Osteocyte (in vitro differentiated cells): ENCODE results near the gene STX1A. TPM values are rescaled to one million over a fixed set of nuclear protein-coding genes. Genes with fewer than 3 reads are reported as not detected.

Source experiments
- DNase-seq: peaks from one replicate; pipeline ENCODE4 v3.0.0; 2021; ENCODE audit warnings: mixed read lengths; ENCODE audit not compliant: unreplicated experiment; ENCODE audit errors: extremely low spot score
- H3K27ac Mint-ChIP-seq: one replicate; pipeline ENCODE4 v1.8.0; 2021; ENCODE audit warnings: mild to moderate bottlenecking, mixed read lengths; ENCODE audit not compliant: unreplicated experiment
- H3K27me3 Mint-ChIP-seq: one replicate; pipeline ENCODE4 v1.8.0; 2021; ENCODE audit warnings: mixed read lengths; ENCODE audit not compliant: unreplicated experiment
- H3K36me3 Mint-ChIP-seq: one replicate; pipeline ENCODE4 v1.8.0; 2021; ENCODE audit warnings: mixed read lengths; ENCODE audit not compliant: unreplicated experiment
- H3K4me1 Mint-ChIP-seq: one replicate; pipeline ENCODE4 v1.8.0; 2021; ENCODE audit warnings: mixed read lengths; ENCODE audit not compliant: unreplicated experiment
- H3K4me3 Mint-ChIP-seq: one replicate; pipeline ENCODE4 v1.8.0; 2021; ENCODE audit warnings: mild to moderate bottlenecking, moderate library complexity, mixed read lengths; ENCODE audit not compliant: unreplicated experiment
- H3K9me3 Mint-ChIP-seq: one replicate; pipeline ENCODE4 v1.8.0; 2021; ENCODE audit warnings: mixed read lengths; ENCODE audit not compliant: unreplicated experiment
- total RNA-seq: library from RNA; stranded (reverse); gene quantifications from 2 replicates; pipeline ENCODE4 v1.2.1, GENCODE V29; 2021
- TF ChIP-seq, protein P1 (sequence below): fragments of 200-600 bp; sonication (generic); IDR thresholded peaks from 2 replicates; pipeline ENCODE4 v1.5.0; 2021; ENCODE audit warnings: antibody characterized with exemption, mild to moderate bottlenecking, moderate library complexity

The STX1A gene
- total RNA-seq, 1 donor from 2014 or later = 24.0 TPM

DNA sequence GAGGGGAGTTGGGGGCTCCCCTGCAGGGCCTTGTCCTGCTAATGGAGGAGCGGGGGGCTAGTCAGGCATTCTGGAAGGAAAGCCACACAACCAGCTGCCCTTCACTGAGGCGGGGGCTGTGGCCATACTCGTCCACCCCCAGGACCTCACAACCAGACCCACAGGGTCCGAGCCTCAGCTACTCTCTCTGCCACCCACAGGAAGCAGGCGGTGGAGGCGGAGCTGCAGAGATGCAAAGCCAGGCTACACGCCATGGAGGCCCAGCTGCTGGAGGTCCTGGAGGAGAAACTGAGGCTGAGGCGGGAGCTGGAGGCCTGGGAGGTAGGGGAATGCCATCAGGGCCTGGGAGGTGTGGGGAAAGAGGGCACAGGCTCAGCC lies 16.0 kb upstream of the STX1A start:
- H3K27ac Mint-ChIP-seq = no peak overlapping the region
- no peak for DNase-seq
- H3K4me1 Mint-ChIP-seq = peaks cover 23% of the 10 kb centered on the region
- H3K36me3 Mint-ChIP-seq = peaks cover 3% of the 10 kb centered on the region
- no peaks in the 10 kb centered on the region for H3K9me3 Mint-ChIP-seq
- H3K27me3 Mint-ChIP-seq = no peaks in the 10 kb centered on the region
- no peak overlapping the region for H3K4me3 Mint-ChIP-seq
- TF ChIP-seq, protein P1, sequence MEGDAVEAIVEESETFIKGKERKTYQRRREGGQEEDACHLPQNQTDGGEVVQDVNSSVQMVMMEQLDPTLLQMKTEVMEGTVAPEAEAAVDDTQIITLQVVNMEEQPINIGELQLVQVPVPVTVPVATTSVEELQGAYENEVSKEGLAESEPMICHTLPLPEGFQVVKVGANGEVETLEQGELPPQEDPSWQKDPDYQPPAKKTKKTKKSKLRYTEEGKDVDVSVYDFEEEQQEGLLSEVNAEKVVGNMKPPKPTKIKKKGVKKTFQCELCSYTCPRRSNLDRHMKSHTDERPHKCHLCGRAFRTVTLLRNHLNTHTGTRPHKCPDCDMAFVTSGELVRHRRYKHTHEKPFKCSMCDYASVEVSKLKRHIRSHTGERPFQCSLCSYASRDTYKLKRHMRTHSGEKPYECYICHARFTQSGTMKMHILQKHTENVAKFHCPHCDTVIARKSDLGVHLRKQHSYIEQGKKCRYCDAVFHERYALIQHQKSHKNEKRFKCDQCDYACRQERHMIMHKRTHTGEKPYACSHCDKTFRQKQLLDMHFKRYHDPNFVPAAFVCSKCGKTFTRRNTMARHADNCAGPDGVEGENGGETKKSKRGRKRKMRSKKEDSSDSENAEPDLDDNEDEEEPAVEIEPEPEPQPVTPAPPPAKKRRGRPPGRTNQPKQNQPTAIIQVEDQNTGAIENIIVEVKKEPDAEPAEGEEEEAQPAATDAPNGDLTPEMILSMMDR = no peak

DNA sequence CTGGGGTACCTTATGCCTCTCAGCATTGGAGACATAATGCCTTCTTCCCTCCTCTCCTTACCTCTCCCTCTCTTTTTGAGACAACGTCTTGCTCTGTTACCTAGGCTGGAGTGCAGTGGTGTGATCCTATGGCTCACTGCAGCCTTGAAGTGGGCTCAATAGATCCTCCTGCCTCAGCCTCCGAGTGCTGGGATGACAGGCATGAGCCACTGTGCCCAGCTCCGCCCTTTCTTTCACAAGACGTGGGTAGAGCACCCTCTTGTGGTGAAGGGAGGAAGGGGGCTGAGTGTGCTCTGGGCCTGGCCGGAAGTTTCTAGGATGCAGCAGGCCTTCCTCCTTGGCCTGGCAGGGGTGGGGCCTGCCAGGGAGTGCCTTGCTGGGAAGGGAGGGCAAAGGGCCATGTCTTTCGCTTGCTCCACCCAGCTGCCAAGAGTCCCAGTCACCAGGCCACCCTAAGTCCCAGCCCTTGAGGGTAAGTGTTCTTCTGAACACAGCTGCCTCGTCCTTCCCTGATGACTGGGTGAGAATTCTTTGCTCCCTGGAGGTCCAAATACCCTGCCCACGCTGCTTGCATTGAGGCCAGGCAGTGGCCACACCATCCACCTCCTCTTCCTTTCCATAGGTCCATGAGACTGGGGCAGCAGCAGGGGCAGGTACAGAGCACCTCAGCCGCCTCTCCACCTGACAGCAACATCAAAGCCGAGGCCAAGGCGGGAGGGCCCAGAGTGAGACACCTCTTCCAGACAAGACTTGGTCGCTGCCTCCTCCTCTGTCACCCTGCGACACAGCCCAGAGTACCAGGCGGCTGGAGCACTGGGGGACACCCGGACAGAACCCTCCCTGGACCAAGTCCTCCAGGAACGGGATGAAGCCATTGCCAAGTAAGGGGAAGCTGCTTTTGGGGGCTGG lies 15.4 kb upstream of the STX1A start:
- Mint-ChIP-seq H3K4me1 (peaks cover 22% of the 10 kb centered on the region), H3K9me3 (no peaks in the 10 kb centered on the region), H3K27ac (peak overlapping the region; percentile 81), H3K27me3 (no peaks in the 10 kb centered on the region), H3K4me3 (no peak overlapping the region), H3K36me3 (peaks cover 3% of the 10 kb centered on the region)
- DNase-seq = peak; percentile 91
- TF ChIP-seq, protein P1 = peak; percentile 87

DNA sequence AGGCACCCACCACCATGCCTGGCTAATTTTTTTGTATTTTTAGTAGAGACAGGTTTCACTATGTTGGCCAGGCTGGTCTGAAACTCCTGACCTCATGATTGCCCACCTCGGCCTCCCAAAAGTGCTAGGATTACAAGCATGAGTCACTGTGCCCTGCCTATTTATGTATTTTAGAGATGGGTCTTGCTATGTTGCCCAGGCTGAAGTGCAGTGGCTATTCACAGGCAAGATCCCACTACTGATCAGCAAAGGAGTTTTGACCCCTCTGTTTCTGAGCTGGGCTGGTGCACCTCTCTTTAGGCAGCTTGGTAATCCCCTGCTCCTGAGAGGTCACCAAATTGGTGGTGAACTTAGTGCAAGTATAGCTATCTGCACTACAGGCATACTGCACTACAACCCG lies 12.9 kb upstream of the STX1A start:
- no peak for DNase-seq
- TF ChIP-seq, protein P1 = no peak
- H3K27ac Mint-ChIP-seq = no peak overlapping the region
- H3K4me3 Mint-ChIP-seq = no peak overlapping the region
- peaks cover 10% of the 10 kb centered on the region for H3K4me1 Mint-ChIP-seq
- H3K9me3 Mint-ChIP-seq = no peaks in the 10 kb centered on the region
- H3K27me3 Mint-ChIP-seq = peaks cover 2% of the 10 kb centered on the region
- peaks cover 3% of the 10 kb centered on the region for H3K36me3 Mint-ChIP-seq

- Mint-ChIP-seq H3K4me3 (no peak overlapping the region), H3K36me3 (no peaks in the 10 kb centered on the region), H3K27me3 (peaks cover 2% of the 10 kb centered on the region), H3K4me1 (peaks cover 8% of the 10 kb centered on the region), H3K9me3 (no peaks in the 10 kb centered on the region), H3K27ac (no peak overlapping the region)
- TF ChIP-seq, protein P1 = no peak
- no peak for DNase-seq
Observed at GRCh38 chr7:73730485-73730884, 11.0 kb upstream of the STX1A start.

- no peaks in the 10 kb centered on the region for H3K36me3 Mint-ChIP-seq
- peaks cover 2% of the 10 kb centered on the region for H3K27me3 Mint-ChIP-seq
- H3K4me1 Mint-ChIP-seq = no peaks in the 10 kb centered on the region
- H3K9me3 Mint-ChIP-seq = no peaks in the 10 kb centered on the region
- TF ChIP-seq, protein P1 = no peak
- H3K4me3 Mint-ChIP-seq = no peak overlapping the region
- no peak for DNase-seq
- H3K27ac Mint-ChIP-seq = no peak overlapping the region
Observed at GRCh38 chr7:73728551-73728950, 9.1 kb upstream of the STX1A start.
